ENCODE results near the gene TGFA.

TGFA gene

DNA sequence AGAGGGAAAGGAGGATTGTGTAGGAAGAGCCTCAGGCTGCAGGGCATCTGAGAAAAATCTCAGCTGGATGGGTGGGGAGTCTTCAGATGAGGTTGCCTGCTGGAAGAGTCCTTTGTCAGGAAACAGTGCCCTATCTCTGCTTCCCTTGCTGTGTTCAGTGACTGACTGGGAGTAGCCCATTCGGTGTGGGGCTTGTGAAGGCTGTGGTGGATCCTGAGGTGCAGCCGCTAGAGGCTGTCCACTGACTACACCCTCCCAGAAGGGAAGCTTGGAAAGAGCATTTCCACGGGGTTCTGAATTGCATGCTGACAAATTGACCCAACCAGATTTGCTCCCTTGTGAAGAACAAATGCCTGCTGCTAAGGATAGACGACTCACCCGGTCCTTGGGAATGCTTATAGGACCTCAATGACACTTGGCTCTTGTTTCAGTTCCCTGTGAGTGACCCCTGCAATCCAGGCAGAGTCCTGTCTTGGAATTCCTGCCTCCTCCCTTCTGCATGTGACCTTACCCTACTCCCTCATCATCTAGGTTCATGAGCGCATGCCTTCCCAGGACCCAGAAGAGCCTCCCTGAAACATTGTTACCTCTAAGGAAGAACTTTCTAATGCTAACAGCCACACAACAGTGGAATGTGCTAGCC, 142.0 kb downstream of the TGFA start:
- DNase-seq = no peak

DNA sequence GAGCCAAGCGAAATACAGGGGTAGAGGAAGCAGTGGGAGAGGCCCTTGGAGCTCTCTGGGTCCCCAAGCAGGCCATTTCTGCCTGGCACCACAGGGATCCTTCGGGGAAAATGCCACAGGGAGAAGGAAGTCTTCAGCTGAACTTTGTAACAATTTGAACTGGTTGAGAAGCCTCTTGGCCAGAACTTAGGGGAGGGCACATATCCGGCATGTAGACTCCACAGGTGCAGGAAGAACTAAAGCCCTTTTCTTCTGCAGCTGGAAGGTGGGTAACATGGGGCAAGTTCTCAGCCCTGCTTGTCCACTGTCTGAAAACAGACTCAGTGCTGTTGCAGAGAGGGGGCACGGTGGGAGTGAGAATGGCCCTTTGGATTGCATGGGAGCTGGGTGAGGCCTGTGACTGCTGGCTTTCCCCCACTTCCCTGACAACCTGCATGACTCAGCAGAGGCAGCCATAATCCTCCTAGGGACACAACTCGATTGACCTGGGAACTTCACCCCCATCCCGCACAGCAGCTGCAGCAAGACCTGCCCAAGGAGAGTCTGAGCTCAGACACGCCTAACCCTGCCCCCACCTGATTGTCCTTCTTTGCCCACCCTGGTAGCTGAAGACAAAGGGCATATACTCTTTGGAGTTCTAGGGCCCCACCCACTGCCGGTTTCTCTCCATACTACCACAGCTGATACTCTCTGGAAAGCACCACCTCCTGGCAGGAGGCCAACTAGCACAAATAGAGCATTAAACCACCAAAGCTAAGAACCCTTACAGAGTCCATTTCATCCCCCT, 150.2 kb downstream of the TGFA start:
- DNase-seq = peak; percentile 98

DNA sequence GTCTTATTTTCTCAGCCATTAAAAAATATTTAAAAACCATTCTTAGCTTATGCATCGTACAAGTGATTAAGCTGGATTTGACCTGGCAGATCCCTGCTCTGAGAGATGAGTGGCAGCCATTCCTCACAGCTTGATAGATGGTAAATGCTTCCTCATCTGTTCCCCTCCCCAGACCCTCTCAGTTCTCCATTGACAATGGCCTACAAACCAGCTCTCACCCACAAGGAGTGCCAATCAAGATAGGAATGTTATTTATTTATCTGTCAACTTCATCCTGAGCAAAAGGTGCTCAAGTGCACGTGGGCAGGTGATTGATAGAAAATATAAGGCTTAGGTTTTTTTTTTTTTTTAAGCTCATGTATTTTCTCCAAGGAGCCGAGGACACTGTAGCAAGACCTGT, 153.1 kb downstream of the TGFA start:
- DNase-seq = no peak

DNA sequence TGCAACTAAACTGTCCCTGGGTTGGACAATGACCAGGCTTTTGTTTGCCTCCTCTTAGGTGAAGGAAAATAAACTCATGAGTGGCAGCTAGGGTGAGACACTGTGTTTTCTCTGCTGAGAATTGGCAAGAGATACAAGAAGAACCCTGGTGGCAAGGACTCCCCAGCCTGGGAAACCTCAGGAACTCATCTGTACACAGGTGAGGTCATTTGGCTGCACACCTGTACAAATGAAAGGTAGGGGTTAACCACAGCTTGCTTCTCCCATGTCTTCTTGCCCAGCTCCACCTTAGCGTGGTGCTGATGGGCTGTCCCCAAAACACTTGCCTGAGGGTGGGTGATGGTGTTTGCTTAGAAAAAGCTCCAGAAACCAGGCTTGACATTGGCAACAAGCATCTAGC, 154.6 kb downstream of the TGFA start:
- DNase-seq = no peak

Measured in DMS79 treated with DMSO at 0.1 percent for 48 hours (cell line).